ENCODE measurements around the gene SMTNL2. TPM values are rescaled to one million over a fixed set of nuclear protein-coding genes. Genes with fewer than 3 reads are reported as not detected.

Gene SMTNL2
- polyA plus RNA-seq, 1 of the 3 experiments (the other 2 are of a cell fraction): not detected

GRCh38 chr17:4617090-4617489, 32.8 kb downstream of the SMTNL2 start:
- H3K4me2 ChIP-seq: no peak overlapping the region
- TF ChIP-seq GATA2 (CRISPR knock-in tag; IDR thresholded peaks at IDR 0.05): no peak
- TF ChIP-seq, protein P1, sequence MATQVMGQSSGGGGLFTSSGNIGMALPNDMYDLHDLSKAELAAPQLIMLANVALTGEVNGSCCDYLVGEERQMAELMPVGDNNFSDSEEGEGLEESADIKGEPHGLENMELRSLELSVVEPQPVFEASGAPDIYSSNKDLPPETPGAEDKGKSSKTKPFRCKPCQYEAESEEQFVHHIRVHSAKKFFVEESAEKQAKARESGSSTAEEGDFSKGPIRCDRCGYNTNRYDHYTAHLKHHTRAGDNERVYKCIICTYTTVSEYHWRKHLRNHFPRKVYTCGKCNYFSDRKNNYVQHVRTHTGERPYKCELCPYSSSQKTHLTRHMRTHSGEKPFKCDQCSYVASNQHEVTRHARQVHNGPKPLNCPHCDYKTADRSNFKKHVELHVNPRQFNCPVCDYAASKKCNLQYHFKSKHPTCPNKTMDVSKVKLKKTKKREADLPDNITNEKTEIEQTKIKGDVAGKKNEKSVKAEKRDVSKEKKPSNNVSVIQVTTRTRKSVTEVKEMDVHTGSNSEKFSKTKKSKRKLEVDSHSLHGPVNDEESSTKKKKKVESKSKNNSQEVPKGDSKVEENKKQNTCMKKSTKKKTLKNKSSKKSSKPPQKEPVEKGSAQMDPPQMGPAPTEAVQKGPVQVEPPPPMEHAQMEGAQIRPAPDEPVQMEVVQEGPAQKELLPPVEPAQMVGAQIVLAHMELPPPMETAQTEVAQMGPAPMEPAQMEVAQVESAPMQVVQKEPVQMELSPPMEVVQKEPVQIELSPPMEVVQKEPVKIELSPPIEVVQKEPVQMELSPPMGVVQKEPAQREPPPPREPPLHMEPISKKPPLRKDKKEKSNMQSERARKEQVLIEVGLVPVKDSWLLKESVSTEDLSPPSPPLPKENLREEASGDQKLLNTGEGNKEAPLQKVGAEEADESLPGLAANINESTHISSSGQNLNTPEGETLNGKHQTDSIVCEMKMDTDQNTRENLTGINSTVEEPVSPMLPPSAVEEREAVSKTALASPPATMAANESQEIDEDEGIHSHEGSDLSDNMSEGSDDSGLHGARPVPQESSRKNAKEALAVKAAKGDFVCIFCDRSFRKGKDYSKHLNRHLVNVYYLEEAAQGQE (IDR thresholded peaks at IDR 0.05; ENCODE audit: low read depth, low read length): no peak
- no peak for TF ChIP-seq NRF1 (IDR thresholded peaks at IDR 0.05; ENCODE audit: low read depth, low read length)
- TF ChIP-seq PBX3 (IDR thresholded peaks at IDR 0.05): no peak
- TF ChIP-seq TCF12 (IDR thresholded peaks at IDR 0.05): no peak
- TF ChIP-seq MEF2A (IDR thresholded peaks at IDR 0.05; ENCODE audit: borderline replicate concordance, low read depth): no peak
- TF ChIP-seq TEAD4 (IDR thresholded peaks at IDR 0.05; ENCODE audit: borderline replicate concordance, insufficient read depth): no peak
- TF ChIP-seq POLR2AphosphoS5 (IDR thresholded peaks at IDR 0.05; ENCODE audit: low read depth, low read length): no peak
- no peak for TF ChIP-seq CHD2 (IDR thresholded peaks at IDR 0.05; ENCODE audit: low read length, partially characterized antibody)
- TF ChIP-seq TAF1 (IDR thresholded peaks at IDR 0.05; ENCODE audit: borderline replicate concordance, low read depth, low read length): no peak
- no peak for TF ChIP-seq YY1 (IDR thresholded peaks at IDR 0.05; ENCODE audit: low read depth)
- TF ChIP-seq RCOR1 (IDR thresholded peaks at IDR 0.05; ENCODE audit: low read length): no peak
- no peak for TF ChIP-seq RXRA (IDR thresholded peaks at IDR 0.05; ENCODE audit: borderline replicate concordance, low read depth)
- no peak for TF ChIP-seq EP300 (IDR thresholded peaks at IDR 0.05; ENCODE audit: borderline replicate concordance in 1 of 2, low read depth in 1 of 2, low read length in 1 of 2)
- TF ChIP-seq SMC3 (IDR thresholded peaks at IDR 0.05; ENCODE audit: low read depth, low read length): no peak
- TF ChIP-seq NFIC (IDR thresholded peaks at IDR 0.05; ENCODE audit: borderline replicate concordance): no peak
- TF ChIP-seq FOXJ3 (CRISPR knock-in tag; IDR thresholded peaks at IDR 0.05): no peak
- 38% methylated on average over 9 of the region's 17 CpGs for WGBS (ENCODE audit: low lambda C conversion rate)
- POLR2A ChIA-PET: no interaction called here
- no peak for DNase-seq
- no peaks in the 10 kb centered on the region for H3K36me3 ChIP-seq (replicated peaks in 1 of 2; ENCODE audit: control insufficient read depth in 1 of 2, insufficient read depth in 2 of 2, low read length in 1 of 2)
- no peak overlapping the region for H3K4me3 ChIP-seq (ENCODE audit: low read depth in 2 of 2, low read length in 1 of 2)
- H3K27me3 ChIP-seq (ENCODE audit: insufficient read depth): peaks cover 9% of the 10 kb centered on the region; the same call in 1 of the 2 replicates
- no peaks in the 10 kb centered on the region for H4K20me1 ChIP-seq (ENCODE audit: insufficient read depth)
- no peak overlapping the region for H3K9ac ChIP-seq
- H3K27ac ChIP-seq (ENCODE audit: low read depth in 2 of 2, low read length in 1 of 2): no peak overlapping the region
- CTCF ChIA-PET: interaction anchor here (1.0 to 3.7 kb wide), 4 partner anchors 8 to 50 kb away, joined by 3 to 32 read pairs (median 7); no protein-coding TSS in a partner anchor
- no peaks in the 10 kb centered on the region for H3K9me2 ChIP-seq
- H3F3A ChIP-seq (replicated peaks; ENCODE audit: insufficient read depth): no peaks in the 10 kb centered on the region
- no peaks in the 10 kb centered on the region; a peak in 1 of 4 replicates for H3K4me1 ChIP-seq (ENCODE audit: control insufficient read depth in 1 of 2, insufficient read depth in 2 of 2, low read depth in 1 of 2, low read length in 1 of 2)
- no peak overlapping the region for H2AFZ ChIP-seq (ENCODE audit: low read depth)
- H3K79me2 ChIP-seq (ENCODE audit: insufficient read depth): no peaks in the 10 kb centered on the region
- no peaks in the 10 kb centered on the region for H3K9me3 ChIP-seq

All from SK-N-SH (cell line).